Measurements from ENCODE around the gene ZNG1A. TPM values are rescaled to one million over a fixed set of nuclear protein-coding genes. Genes with fewer than 3 reads are reported as not detected.
"Not testable (repeated sequence)": the region's sequence is repeated elsewhere in the genome, so short reads cannot be mapped to it uniquely, and the experiment has no call there.

ZNG1A gene
- polyA plus RNA-seq, 6 donors from 2014 or later: 16.4 to 60.3 (median 26.9) TPM

DNA sequence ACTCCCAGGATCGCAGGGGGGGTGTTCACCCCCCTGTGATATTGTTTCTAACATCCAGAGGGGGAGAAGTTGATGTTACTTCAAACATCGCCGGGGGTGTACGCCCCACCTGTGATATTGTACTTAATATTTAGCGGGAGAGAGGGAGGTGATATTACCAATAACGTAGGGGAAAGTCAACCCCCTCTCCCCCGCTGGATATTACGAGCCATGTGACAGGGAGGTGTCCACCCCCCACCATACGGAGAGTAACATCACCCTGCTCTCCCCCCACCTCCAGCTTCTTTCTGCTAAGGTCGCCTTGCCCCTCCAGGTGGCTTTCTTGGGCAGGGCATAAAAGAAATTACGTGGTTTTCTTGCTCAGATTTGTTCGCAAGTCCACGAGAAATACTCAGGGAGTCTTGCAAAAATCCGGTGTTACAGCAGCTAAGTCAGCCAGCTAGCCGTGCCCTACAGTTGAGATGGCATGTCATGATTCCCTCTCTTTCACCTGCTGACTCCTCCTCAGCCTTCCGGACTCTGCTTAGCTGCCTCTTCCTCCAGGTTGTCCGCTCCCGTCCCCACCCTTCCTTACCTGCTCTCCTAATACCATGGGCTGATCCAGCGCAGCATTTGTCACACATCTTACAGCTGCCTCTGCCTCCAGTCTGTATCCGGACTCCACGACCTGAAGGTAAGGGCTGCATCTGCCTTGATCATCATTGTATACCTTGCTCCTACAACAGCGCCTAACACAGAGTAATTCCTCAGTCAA, 69.9 kb downstream of the ZNG1A start:
- DNase-seq; H3K36me3 Mint-ChIP-seq; H3K9me3 Mint-ChIP-seq; ATAC-seq (ENCODE audit: low read depth in 2 of 2); H3K4me1 Mint-ChIP-seq: not testable (repeated sequence)
- peak overlapping the region in 2 of 8 donors; percentile 5 to 44 for H3K4me3 Mint-ChIP-seq
- peaks cover 28 to 51% (median 46%) of the 10 kb centered on the region in 3 donors for H3K27me3 Mint-ChIP-seq
- peak overlapping the region in 1 of 6 donors; percentile 3 for H3K27ac Mint-ChIP-seq

DNA sequence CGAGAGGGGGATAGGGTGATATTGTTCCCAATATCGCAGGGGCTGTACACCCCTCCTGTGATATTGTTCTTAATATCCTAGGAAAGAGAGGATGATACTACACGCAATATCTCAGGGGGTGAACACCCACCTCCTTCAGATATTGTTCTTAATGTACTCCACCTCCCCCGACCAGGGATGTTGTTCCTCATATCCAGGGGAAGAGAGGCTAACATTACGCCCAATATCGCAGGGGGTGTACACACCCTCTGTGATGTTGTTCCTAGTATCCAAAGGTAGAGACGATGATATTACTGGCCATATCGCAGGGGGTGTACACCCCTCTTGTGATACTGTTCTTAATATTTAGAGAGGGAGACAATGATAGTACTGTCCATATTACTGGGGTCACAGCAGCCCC, 72.9 kb downstream of the ZNG1A start:
- peaks cover 36 to 55% (median 45%) of the 10 kb centered on the region in 3 donors for H3K27me3 Mint-ChIP-seq
- not testable (repeated sequence) for DNase-seq; ATAC-seq (ENCODE audit: low read depth in 2 of 2); H3K36me3 Mint-ChIP-seq; H3K9me3 Mint-ChIP-seq; H3K27ac Mint-ChIP-seq; H3K4me1 Mint-ChIP-seq; H3K4me3 Mint-ChIP-seq

DNA sequence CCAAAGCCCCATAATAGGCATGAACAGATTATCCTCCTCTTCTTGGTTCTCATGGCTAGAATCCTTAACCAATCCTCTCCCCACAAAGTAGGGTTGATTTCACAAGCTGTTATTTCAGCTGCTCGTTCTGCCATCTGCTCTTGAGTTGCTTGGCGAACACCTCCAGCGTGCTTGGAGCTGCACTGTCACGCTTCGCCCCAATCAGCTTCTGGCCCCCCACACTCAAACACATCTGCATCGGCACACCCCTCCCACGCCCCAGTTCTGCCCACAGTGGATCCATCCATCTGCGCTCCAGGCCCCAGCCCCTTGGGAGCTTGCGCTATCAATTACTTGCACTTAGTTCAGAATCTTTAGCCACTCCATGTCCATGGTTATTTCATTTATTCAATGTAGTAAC, 78.4 kb downstream of the ZNG1A start:
- peaks cover 8 to 19% (median 16%) of the 10 kb centered on the region in 3 donors for H3K27me3 Mint-ChIP-seq
- not testable (repeated sequence) for ATAC-seq (ENCODE audit: low read depth in 2 of 2); H3K4me1 Mint-ChIP-seq; H3K27ac Mint-ChIP-seq; H3K9me3 Mint-ChIP-seq; H3K36me3 Mint-ChIP-seq; DNase-seq; H3K4me3 Mint-ChIP-seq

DNA sequence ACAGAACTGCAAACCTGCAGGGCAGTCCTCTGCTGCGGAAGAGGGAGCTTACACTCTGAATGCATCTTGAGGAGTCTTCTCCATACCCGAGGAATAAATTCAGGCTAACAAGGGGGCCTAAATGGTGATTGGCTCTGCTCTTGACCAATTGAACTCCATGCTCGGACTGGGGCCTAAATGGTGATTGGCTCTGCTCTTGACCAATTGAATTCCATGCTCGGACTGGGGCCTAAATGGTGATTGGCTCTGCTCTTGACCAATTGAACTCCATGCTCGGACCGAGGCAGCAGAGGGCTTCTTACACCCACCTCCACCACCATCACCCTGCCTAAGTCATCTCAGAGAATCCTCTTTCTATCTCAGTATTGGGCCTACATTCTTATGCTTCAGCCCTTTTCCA, 79.0 kb downstream of the ZNG1A start:
- H3K4me3 Mint-ChIP-seq; H3K4me1 Mint-ChIP-seq; H3K36me3 Mint-ChIP-seq; H3K27ac Mint-ChIP-seq; ATAC-seq (ENCODE audit: low read depth in 2 of 2); DNase-seq; H3K9me3 Mint-ChIP-seq: not testable (repeated sequence)
- peaks cover 8 to 17% (median 17%) of the 10 kb centered on the region in 3 donors for H3K27me3 Mint-ChIP-seq

DNA sequence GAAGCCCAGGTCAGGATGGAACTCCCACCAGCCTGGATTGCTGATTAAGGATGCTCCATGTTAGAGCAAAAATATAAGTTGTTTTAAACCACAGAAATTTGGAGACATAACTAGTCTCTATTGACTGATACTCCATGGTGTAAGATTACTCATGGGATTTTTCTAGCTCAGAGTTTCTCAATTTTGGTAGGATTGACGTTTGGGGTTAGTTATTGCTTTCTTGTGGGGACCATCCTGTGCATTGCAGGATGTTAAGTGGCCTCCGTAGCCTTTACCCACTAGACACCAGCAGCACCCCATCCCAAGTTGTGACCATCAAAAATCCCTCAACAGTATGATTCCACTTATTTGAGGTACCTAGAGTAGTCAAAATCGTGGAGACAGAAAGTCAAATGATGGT, 80.1 kb downstream of the ZNG1A start:
- H3K36me3 Mint-ChIP-seq; ATAC-seq (ENCODE audit: low read depth in 2 of 2); DNase-seq; H3K4me1 Mint-ChIP-seq; H3K4me3 Mint-ChIP-seq; H3K27ac Mint-ChIP-seq; H3K9me3 Mint-ChIP-seq: not testable (repeated sequence)
- peaks cover 8 to 12% (median 11%) of the 10 kb centered on the region in 3 donors for H3K27me3 Mint-ChIP-seq

DNA sequence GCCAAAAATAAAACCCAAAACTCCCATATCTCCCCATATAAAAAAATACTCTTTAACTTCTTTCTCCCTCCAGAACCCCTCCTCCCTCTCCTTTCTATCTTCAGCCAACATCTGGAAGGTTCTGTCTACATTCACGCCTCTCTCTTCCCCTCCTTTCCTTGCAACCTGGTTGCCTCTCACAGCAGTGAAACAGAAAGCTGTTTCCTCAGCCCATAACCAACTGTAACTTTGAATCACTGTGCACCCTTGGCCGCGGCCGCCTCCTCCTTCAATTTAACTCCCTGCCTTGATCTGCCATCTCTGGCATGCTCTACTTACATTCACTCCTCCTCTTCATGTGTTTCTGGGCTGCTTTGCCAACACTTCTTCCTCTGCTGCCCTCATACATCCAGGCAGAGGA, 83.9 kb downstream of the ZNG1A start:
- H3K27ac Mint-ChIP-seq; ATAC-seq (ENCODE audit: low read depth in 2 of 2); H3K4me3 Mint-ChIP-seq; H3K27me3 Mint-ChIP-seq; H3K36me3 Mint-ChIP-seq; H3K9me3 Mint-ChIP-seq; H3K4me1 Mint-ChIP-seq; DNase-seq: not testable (repeated sequence)

DNA sequence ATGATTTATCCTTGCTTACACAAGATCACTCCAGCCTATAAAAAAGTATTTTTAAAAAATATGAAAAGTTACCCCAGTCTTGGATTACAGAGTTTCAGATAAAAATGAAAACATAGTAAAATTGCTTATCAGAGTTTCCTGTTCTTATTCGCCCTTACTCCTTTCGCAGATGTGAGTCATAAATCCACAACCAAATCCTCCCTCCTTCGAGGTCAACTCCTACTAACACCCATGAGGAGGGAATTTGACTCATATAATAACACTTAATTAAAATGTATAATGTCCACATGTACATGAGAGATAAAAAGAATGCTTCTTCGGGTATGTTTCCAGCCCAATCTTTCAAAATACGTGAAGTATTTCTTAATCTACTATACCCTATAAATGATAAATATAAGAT, 84.5 kb downstream of the ZNG1A start:
- not testable (repeated sequence) for H3K27me3 Mint-ChIP-seq; H3K36me3 Mint-ChIP-seq; H3K4me1 Mint-ChIP-seq; H3K4me3 Mint-ChIP-seq; ATAC-seq (ENCODE audit: low read depth in 2 of 2); H3K27ac Mint-ChIP-seq; H3K9me3 Mint-ChIP-seq; DNase-seq

DNA sequence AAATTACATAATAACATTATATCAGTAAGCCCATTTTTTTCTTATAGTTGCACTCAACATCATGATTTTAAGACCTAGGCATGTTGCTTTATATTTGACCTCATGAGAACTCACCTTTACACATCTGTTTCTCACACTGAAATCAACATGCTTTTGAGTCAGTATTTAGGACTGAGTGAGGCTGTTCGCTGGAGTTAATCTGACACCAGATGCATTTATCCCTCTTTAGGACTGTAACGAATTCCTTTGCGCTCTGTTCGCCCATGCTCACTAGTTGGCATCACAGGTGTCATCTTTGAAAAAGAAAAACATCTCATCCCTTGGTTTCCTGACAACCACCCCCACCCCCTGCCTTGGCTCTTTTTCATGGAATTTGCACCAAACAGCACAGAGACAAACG, 84.9 kb downstream of the ZNG1A start:
- ATAC-seq (ENCODE audit: low read depth in 2 of 2); H3K4me1 Mint-ChIP-seq; H3K27me3 Mint-ChIP-seq; H3K4me3 Mint-ChIP-seq; DNase-seq; H3K27ac Mint-ChIP-seq; H3K36me3 Mint-ChIP-seq; H3K9me3 Mint-ChIP-seq: not testable (repeated sequence)

DNA sequence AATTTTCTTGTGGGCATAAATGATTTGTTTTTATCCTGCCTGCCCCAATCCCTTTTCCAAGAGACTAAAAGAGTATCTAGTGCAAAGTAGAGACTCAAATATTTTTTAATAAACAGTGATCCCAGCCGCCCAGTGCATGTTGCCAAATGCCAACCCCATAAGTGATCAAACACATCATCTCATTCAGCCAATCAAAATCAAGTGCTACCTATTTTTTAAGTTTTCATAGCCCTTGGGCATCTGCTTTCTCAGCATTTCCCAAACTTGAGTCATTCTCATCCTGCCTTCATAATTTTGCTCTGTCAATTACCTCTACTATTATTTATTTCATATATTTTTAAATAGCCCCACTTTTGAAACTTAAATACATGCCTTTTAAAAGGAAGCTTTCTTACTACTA, 88.0 kb downstream of the ZNG1A start:
- not testable (repeated sequence) for DNase-seq; H3K27ac Mint-ChIP-seq; H3K4me3 Mint-ChIP-seq; H3K36me3 Mint-ChIP-seq; H3K27me3 Mint-ChIP-seq; ATAC-seq (ENCODE audit: low read depth in 2 of 2); H3K4me1 Mint-ChIP-seq; H3K9me3 Mint-ChIP-seq

DNA sequence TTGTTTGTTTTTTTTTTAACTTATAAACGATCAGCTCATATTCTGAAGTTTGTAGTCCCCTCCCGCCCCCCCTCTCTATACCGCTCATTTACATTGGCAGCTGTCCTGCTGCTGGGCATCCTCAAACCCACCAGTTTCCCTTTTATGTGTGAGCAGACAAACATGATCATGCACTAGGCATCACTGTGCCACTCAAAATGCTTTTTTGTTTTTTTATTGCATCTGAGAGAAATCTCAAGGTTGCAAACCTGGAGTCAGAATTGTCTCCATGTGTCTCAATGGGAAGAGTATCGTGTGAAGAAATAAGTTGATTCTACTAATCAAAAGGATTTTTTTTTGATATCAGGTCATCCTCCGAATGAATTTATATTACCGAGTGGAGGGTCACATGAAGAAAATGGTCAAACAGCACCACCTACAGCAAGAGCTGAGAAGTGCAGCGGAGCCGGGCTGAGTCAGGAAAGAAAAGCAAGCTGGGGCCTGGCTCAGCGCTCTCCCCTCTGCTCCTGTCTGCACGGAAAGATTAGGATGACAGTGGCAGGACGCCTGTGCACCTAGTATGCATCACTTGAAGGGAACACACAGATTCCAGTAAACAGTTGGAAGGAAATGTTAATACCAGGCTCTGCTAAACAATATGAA, 90.3 kb downstream of the ZNG1A start:
- not testable (repeated sequence) for DNase-seq, H3K4me3 Mint-ChIP-seq, H3K9me3 Mint-ChIP-seq, H3K27me3 Mint-ChIP-seq, H3K27ac Mint-ChIP-seq, H3K4me1 Mint-ChIP-seq, H3K36me3 Mint-ChIP-seq
- ATAC-seq (ENCODE audit: low read depth in 2 of 2): peak; percentile 71 to 81

DNA sequence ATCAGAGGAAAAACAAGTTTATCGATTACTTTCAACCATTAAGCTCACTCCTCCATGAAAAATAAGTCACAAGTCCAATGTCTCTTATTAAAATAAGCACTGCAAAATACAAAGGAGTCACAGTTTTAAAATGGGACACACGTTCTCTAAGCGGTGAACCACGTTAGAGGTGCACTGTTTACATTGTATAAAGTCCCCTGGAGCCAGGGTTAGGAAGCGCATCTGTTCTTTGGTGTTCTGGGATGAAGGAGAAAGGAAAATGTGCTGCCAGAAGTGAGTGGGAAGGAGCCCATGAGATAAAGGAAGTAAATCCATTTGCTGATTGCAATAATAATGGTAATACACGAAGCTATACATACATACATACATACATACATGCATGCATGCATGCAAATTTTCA, 91.0 kb downstream of the ZNG1A start:
- not testable (repeated sequence) for DNase-seq; H3K4me3 Mint-ChIP-seq; H3K27ac Mint-ChIP-seq; H3K4me1 Mint-ChIP-seq; ATAC-seq (ENCODE audit: low read depth in 2 of 2); H3K9me3 Mint-ChIP-seq; H3K36me3 Mint-ChIP-seq; H3K27me3 Mint-ChIP-seq

DNA sequence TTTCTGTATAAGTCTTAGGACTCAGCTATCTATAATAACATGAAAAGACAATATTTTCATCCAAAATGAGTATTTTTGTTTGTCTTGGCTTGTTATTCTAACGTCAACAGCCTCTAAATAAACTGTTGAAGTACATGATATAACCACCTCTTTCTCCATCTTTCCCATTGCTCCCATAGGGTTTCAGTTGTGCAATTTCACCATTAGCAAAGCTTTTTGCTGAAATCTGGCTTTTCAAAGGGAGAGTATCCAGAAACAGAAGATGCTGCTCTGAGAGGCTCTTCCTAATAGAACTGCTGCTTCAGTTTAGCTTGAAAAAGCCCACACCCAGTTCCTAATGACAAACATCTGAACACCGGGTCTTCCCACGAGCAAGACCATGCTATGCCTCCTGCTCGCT, 91.8 kb downstream of the ZNG1A start:
- H3K27me3 Mint-ChIP-seq; ATAC-seq (ENCODE audit: low read depth in 2 of 2): not testable (repeated sequence)

DNA sequence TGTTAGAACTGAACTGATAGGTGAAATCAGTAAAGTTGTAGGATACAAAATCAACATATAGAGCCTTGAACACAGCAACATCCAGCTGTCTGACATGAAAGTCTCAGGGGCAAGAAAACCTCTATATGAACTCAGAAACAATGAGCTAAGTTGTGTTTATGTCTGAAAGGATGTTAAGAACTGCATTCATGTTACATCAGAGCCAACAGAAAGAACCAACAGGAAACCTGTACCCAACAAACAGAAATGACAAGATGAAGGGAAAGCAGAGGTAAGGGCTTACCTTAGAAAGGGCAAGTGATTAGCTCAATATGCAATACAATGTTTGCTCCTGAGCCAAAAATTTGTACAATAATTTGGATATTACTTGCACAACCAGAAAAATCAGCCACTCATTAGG, 92.2 kb downstream of the ZNG1A start:
- not testable (repeated sequence) for H3K4me1 Mint-ChIP-seq; H3K27ac Mint-ChIP-seq; ATAC-seq (ENCODE audit: low read depth in 2 of 2); DNase-seq; H3K4me3 Mint-ChIP-seq; H3K9me3 Mint-ChIP-seq; H3K36me3 Mint-ChIP-seq; H3K27me3 Mint-ChIP-seq

More for the DNA sequence above, 91.8 kb downstream of the ZNG1A start:
- DNase-seq, H3K9me3 Mint-ChIP-seq, H3K27ac Mint-ChIP-seq, H3K4me3 Mint-ChIP-seq, H3K36me3 Mint-ChIP-seq, H3K4me1 Mint-ChIP-seq: not testable (repeated sequence)

DNA sequence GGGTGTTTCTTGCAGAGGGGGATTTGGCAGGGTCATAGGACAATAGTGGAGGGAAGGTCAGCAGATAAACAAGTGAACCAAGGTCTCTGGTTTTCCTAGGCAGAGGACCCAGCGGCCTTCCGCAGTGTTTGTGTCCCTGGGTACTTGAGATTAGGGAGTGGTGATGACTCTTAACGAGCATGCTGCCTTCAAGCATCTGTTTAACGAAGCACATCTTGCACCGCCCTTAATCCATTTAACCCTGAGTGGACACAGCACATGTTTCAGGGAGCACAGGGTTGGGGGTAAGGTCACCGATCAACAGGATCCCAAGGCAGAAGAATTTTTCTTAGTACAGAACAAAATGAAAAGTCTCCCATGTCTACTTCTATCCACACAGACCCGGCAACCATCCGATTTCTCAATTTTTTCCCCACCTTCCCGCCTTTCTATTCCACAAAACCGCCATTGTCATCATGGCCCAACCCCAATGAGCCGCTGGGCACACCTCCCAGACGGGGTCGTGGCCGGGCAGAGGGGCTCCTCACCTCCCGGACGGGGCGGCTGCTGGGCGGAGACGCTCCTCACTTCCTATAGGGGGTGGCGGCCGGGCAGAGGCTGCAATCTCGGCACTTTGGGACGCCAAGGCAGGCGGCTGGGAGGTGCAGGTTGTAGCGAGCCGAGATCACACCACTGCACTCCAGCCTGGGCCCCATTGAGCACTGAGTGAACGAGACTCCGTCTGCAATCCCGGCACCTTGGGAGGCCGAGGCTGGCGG, 95.7 kb downstream of the ZNG1A start:
- H3K9me3 Mint-ChIP-seq; H3K27me3 Mint-ChIP-seq; H3K36me3 Mint-ChIP-seq; H3K27ac Mint-ChIP-seq; H3K4me3 Mint-ChIP-seq; H3K4me1 Mint-ChIP-seq; DNase-seq; ATAC-seq (ENCODE audit: low read depth in 2 of 2): not testable (repeated sequence)
